ENCODE data around the gene HLA-DMA.
"Not testable (repeated sequence)": the region's sequence is repeated elsewhere in the genome, so short reads cannot be mapped to it uniquely, and the experiment has no call there.

Gene HLA-DMA

DNA sequence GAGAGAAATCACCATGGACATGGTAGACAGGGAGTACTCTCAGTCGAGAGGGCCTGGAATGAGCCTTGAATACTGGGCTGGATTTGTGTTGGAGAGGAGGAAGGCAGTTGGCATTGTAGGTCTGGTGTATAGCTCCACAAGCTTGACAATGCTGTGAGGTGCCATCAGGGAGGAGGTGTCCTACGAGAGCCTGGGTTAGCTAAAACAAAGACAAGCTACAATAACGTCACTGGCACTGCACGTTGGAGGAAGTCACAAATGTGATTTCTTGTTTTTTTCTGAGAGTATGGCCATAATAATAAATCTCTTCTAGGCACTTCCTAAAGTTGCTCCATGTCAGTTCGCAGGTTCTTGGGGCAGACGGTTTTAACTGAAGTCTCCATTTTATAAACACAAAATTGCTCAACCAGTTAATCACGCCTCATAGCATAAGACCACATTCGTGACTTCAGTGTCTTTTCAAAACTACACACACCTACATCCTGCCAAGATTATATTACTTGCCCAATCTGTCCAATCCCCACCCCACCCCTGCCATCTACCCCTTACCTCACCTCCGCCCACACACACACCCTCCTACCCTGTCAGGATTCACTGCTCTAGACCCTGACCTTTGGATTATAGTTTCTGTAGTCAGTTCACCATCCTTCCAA lies 7.7 kb downstream of the HLA-DMA start:
- Histone ChIP-seq H3K4me1 (ENCODE audit: control insufficient read depth in 1 of 2, insufficient read depth in 1 of 2, low read depth in 1 of 2, low read length in 1 of 2) (peaks cover 48 to 49% of the 10 kb centered on the region in 2 experiments), H3K27me3 (no peaks in the 10 kb centered on the region), H3K4me3 (ENCODE audit: low read depth in 1 of 2, low read length in 1 of 2) (peak overlapping the region in 1 of 2 experiments; percentile 56)

DNA sequence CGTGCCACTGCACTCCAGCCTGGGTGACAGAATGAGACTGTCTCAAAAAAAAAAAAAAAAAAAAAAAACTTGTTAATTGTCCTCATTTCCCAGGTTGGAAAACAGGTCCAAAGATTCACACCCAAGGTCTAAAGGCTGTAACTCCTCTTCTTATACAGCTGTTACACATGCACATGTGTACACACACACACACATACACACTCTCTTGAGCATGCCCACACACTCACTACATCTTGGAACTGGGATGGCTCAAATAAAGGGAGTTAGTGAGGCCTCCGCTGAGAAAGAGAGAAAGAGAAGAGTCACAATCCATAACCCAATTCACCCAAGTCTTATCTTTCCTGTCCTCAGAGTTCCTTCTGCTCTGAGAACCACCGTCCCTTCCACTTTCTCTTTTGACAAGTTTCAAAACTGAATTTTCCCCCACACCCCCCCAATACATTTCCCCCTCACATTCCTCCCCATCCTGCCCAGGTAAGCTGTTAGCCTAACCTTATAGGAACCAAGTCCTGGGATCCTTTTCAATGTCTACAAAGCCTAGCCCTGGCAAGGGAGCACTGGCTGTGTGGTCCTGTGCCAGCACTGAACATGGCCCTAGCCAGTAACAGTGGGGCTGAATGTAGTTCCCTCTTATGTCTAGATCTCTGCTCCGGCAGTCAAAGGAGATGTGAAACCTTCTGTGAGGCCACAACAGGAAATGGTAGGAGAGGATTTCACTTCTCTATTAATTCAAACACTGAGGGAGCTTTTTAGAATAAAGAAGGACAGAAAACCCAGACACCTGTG lies 8.8 kb downstream of the HLA-DMA start:
- H3K27me3 ChIP-seq = no peaks in the 10 kb centered on the region
- no peaks in the 10 kb centered on the region for H3K9me3 ChIP-seq
- H3K4me1 ChIP-seq (ENCODE audit: control insufficient read depth in 1 of 2, insufficient read depth in 1 of 2, low read depth in 1 of 2, low read length in 1 of 2) = peaks cover 49 to 51% of the 10 kb centered on the region in 2 experiments
- no peaks in the 10 kb centered on the region for H3K36me3 ChIP-seq
- H3K27ac ChIP-seq = peak overlapping the region; percentile 95
- peak overlapping the region; percentile 56 to 60 for H3K4me3 ChIP-seq (ENCODE audit: low read depth in 1 of 2, low read length in 1 of 2)
- TF ChIP-seq, protein P1, sequence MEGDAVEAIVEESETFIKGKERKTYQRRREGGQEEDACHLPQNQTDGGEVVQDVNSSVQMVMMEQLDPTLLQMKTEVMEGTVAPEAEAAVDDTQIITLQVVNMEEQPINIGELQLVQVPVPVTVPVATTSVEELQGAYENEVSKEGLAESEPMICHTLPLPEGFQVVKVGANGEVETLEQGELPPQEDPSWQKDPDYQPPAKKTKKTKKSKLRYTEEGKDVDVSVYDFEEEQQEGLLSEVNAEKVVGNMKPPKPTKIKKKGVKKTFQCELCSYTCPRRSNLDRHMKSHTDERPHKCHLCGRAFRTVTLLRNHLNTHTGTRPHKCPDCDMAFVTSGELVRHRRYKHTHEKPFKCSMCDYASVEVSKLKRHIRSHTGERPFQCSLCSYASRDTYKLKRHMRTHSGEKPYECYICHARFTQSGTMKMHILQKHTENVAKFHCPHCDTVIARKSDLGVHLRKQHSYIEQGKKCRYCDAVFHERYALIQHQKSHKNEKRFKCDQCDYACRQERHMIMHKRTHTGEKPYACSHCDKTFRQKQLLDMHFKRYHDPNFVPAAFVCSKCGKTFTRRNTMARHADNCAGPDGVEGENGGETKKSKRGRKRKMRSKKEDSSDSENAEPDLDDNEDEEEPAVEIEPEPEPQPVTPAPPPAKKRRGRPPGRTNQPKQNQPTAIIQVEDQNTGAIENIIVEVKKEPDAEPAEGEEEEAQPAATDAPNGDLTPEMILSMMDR (IDR thresholded peaks at IDR 0.05) = no peak

More for the DNA sequence above, 7.7 kb downstream of the HLA-DMA start:
- Histone ChIP-seq H3K27ac (peak overlapping the region; percentile 95), H3K9me3 (no peaks in the 10 kb centered on the region), H3K36me3 (no peaks in the 10 kb centered on the region)
- TF ChIP-seq, protein P1 (IDR thresholded peaks at IDR 0.05) = no peak

DNA sequence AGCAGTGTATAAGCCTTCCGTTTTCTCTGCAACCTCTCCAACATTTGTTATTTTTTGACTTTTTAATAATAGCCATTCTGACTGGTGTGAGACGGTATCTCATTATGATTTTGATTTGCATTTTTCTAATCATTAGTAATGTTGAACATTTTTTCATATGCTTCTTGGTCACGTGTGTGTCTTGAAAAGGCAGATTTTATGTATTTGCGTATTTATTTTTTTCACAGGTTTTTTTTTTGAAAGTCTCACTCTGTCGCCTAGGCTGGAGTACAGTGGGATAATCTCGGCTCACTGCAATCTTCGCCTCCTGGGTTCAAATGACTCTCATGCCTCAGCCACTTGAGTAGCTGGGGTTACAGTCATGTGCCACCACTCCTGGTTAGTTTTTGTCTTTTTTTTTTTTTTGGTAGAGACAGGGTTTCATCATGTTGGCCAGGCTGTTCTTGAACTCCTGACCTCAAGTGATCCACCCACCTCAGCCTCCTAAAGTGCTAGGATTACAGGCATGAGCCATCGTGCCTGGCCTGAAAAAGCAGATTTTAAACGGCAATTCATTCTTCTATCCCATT lies 10.3 kb downstream of the HLA-DMA start:
- Histone ChIP-seq H3K4me1 (ENCODE audit: control insufficient read depth in 1 of 2, insufficient read depth in 1 of 2, low read depth in 1 of 2, low read length in 1 of 2) (peaks cover 60 to 62% of the 10 kb centered on the region in 2 experiments), H3K27ac (peak overlapping the region; percentile 95)
- not testable (repeated sequence) for H3K9me3 ChIP-seq; H3K27me3 ChIP-seq; H3K4me3 ChIP-seq (ENCODE audit: low read depth in 1 of 2, low read length in 1 of 2); H3K36me3 ChIP-seq

DNA sequence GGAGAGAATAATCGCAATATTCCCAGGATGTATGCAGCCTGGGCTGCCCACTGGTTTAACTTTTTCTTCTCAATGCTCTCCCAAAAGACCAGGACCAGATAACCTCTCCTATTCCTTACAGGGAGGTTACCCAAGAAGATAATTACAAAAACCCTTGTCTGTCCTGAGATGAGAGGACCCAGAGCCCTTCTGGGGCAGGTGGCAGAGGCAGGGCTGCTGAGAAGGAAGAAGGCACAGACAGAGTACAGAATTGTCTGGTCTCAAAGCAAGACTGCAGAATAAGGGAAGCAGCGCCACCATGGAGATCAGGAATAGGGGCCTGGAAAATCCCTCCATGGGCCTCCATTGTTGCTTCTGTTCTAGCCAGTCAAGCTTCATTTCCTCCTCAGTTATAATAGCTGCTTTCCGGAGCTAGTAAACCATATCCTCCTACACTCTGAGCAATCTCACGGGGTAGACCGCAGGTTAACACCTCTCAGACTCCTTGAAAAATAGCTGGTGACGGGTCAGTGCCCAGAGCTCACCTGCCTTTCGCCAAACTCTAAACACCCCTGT lies 11.6 kb downstream of the HLA-DMA start:
- Histone ChIP-seq H3K4me3 (ENCODE audit: low read depth in 1 of 2, low read length in 1 of 2) (peak overlapping the region in 1 of 2 experiments; percentile 60), H3K27me3 (no peaks in the 10 kb centered on the region), H3K4me1 (ENCODE audit: control insufficient read depth in 1 of 2, insufficient read depth in 1 of 2, low read depth in 1 of 2, low read length in 1 of 2) (peaks cover 74 to 75% of the 10 kb centered on the region in 2 experiments), H3K9me3 (no peaks in the 10 kb centered on the region), H3K27ac (peak overlapping the region; percentile 66), H3K36me3 (no peaks in the 10 kb centered on the region)
- TF ChIP-seq, protein P1 (IDR thresholded peaks at IDR 0.05) = no peak

DNA sequence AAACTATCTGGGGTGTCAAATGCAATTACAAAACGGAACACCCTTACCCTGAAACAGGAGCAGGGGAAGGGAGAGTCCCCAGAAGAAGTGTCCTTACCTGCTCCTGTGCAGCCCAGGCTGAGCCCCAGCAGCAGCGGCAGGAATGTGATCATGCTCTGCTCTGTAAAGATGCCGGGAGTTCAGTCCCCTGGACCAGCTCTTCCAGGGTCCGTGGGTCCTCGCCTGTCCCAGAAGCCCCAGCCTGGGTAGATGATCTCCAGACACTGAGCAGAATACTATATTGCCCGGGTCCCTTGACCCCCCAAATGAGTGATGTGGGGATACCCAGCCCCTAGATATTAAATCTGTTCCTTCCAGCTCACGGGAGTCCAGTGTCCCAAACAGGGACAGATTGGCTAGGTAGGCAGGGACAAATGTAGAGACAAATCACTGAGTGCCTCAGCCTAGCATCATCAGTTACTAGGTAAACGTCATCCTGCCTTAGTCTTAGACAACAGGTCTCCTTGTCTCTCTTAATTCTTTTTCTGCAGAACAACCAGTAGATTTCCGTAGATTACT lies 12.2 kb downstream of the HLA-DMA start, which contains the start of gene HLA-DMB:
Gene HLA-DMB (minus strand): TSS at position 373 of the 558 bp plus-strand sequence. CDS start 221 bp downstream, at position 152.
- H3K36me3 ChIP-seq = no peaks in the 10 kb centered on the region
- no peaks in the 10 kb centered on the region for H3K9me3 ChIP-seq
- TF ChIP-seq, protein P1 (IDR thresholded peaks at IDR 0.05) = no peak
- peaks cover 78 to 80% of the 10 kb centered on the region in 2 experiments for H3K4me1 ChIP-seq (ENCODE audit: control insufficient read depth in 1 of 2, insufficient read depth in 1 of 2, low read depth in 1 of 2, low read length in 1 of 2)
- H3K4me3 ChIP-seq (ENCODE audit: low read depth in 1 of 2, low read length in 1 of 2) = peak within 1 kb of the TSS; percentile 24 to 60
- H3K27me3 ChIP-seq = no peaks in the 10 kb centered on the region
- peak within 1 kb of the TSS; percentile 66 for H3K27ac ChIP-seq
